Naive B cell (primary cell): ENCODE data around the gene CADM2. TPM values are rescaled to one million over a fixed set of nuclear protein-coding genes. Genes with fewer than 3 reads are reported as not detected.
A peak's percentile ranks its signal among the peaks of the same experiment; 100 is the strongest.

Source experiments
- ATAC-seq, 2 donors: fragments of 150-1000 bp; cut with Tn5 transposase; 2 replicates each; pipeline ENCODE4 v1.10.0; 2021; ENCODE audit warnings: low read depth in 2 of 2, mild to moderate bottlenecking in 2 of 2, moderate library complexity in 2 of 2
- DNase-seq: peaks from one replicate; pipeline ENCODE4 v3.0.0; 2022
- H3K27ac Mint-ChIP-seq, 6 donors: one replicate each; pipeline ENCODE4 v1.8.0; 2020 to 2022; ENCODE audit warnings: mild to moderate bottlenecking in 6 of 6, mixed read lengths in 6 of 6, moderate library complexity in 5 of 6, inconsistent platforms in 2 of 6
- H3K27me3 Mint-ChIP-seq, 3 donors: one replicate each; pipeline ENCODE4 v1.8.0; 2021 to 2022; ENCODE audit warnings: mixed read lengths in 3 of 3, mild to moderate bottlenecking in 1 of 3
- H3K36me3 Mint-ChIP-seq, 2 donors: one replicate each; pipeline ENCODE4 v1.8.0; 2020 to 2022; ENCODE audit warnings: mixed read lengths in 2 of 2, inconsistent platforms in 1 of 2, mild to moderate bottlenecking in 1 of 2
- H3K4me1 Mint-ChIP-seq, 3 donors: one replicate each; pipeline ENCODE4 v1.8.0; 2020 to 2022; ENCODE audit warnings: mixed read lengths in 3 of 3, inconsistent platforms in 1 of 3, mild to moderate bottlenecking in 1 of 3, moderate library complexity in 1 of 3
- H3K4me3 Mint-ChIP-seq, 8 donors: one replicate each; pipeline ENCODE4 v1.8.0; 2020 to 2022; ENCODE audit warnings: mild to moderate bottlenecking in 8 of 8, mixed read lengths in 8 of 8, moderate library complexity in 8 of 8, inconsistent platforms in 2 of 8
- H3K9me3 Mint-ChIP-seq, 7 donors: one replicate each; pipeline ENCODE4 v1.8.0; 2020 to 2022; ENCODE audit warnings: mixed read lengths in 7 of 7, mild to moderate bottlenecking in 5 of 7, inconsistent platforms in 2 of 7, moderate library complexity in 1 of 7
- polyA plus RNA-seq, 6 donors: library from polyadenylated mRNA; unstranded; fragments of 300-500 nt; fragmentation: Illumina TruSeq; gene quantifications; one replicate each; pipeline ENCODE4 v1.2.3, GENCODE V29; 2021; ENCODE audit warnings: low read depth in 6 of 6

CADM2 gene
- polyA plus RNA-seq, 6 donors from 2014 or later: 0.26 to 0.59 TPM; not detected in 4

- Mint-ChIP-seq H3K4me1 (no peaks in the 10 kb centered on the region), H3K27me3 (no peaks in the 10 kb centered on the region), H3K36me3 (no peaks in the 10 kb centered on the region), H3K27ac (no peak overlapping the region), H3K9me3 (peaks cover 0 to 13% (median 5%) of the 10 kb centered on the region in 7 donors), H3K4me3 (no peak overlapping the region)
- no peak for ATAC-seq
- no peak for DNase-seq
Observed at GRCh38 chr3:85796140-85796539, 837.4 kb downstream of the CADM2 start.

- DNase-seq (no peak), ATAC-seq (no peak)
- Mint-ChIP-seq H3K9me3 (peaks cover 0 to 11% (median 5%) of the 10 kb centered on the region in 7 donors), H3K4me3 (no peak overlapping the region), H3K36me3 (no peaks in the 10 kb centered on the region), H3K27ac (peak overlapping the region in 1 of 6 donors; percentile 57), H3K27me3 (no peaks in the 10 kb centered on the region), H3K4me1 (no peaks in the 10 kb centered on the region)
Observed at GRCh38 chr3:85800676-85801075, 841.9 kb downstream of the CADM2 start.

- no peak overlapping the region for H3K27ac Mint-ChIP-seq
- H3K9me3 Mint-ChIP-seq: peaks cover 0 to 11% (median 4%) of the 10 kb centered on the region in 7 donors
- H3K4me1 Mint-ChIP-seq: no peaks in the 10 kb centered on the region
- H3K36me3 Mint-ChIP-seq: no peaks in the 10 kb centered on the region
- no peak for ATAC-seq
- no peak for DNase-seq
- H3K27me3 Mint-ChIP-seq: no peaks in the 10 kb centered on the region
- H3K4me3 Mint-ChIP-seq: no peak overlapping the region
Observed at GRCh38 chr3:85801955-85802354, 843.2 kb downstream of the CADM2 start.

- H3K4me3 Mint-ChIP-seq: no peak overlapping the region
- no peak for ATAC-seq
- no peaks in the 10 kb centered on the region for H3K4me1 Mint-ChIP-seq
- H3K36me3 Mint-ChIP-seq: no peaks in the 10 kb centered on the region
- DNase-seq: no peak
- peaks cover 0 to 5% (median 2%) of the 10 kb centered on the region in 7 donors for H3K9me3 Mint-ChIP-seq
- no peak overlapping the region for H3K27ac Mint-ChIP-seq
- no peaks in the 10 kb centered on the region for H3K27me3 Mint-ChIP-seq
Observed at GRCh38 chr3:85808755-85809154, 850.0 kb downstream of the CADM2 start.

GRCh38 chr3:85821130-85821756 lies 862.5 kb downstream of the CADM2 start:
- Mint-ChIP-seq H3K27ac (no peak overlapping the region), H3K36me3 (no peaks in the 10 kb centered on the region), H3K27me3 (no peaks in the 10 kb centered on the region), H3K4me1 (no peaks in the 10 kb centered on the region), H3K9me3 (peaks cover 0 to 4% (median 0%) of the 10 kb centered on the region in 7 donors), H3K4me3 (no peak overlapping the region)
- ATAC-seq: no peak
- no peak for DNase-seq

GRCh38 chr3:85835857-85836440 lies 877.2 kb downstream of the CADM2 start:
- H3K4me3 Mint-ChIP-seq: no peak overlapping the region
- no peaks in the 10 kb centered on the region for H3K27me3 Mint-ChIP-seq
- no peak for DNase-seq
- no peaks in the 10 kb centered on the region for H3K4me1 Mint-ChIP-seq
- H3K36me3 Mint-ChIP-seq: no peaks in the 10 kb centered on the region
- H3K9me3 Mint-ChIP-seq: peaks cover 0 to 3% (median 0%) of the 10 kb centered on the region in 7 donors
- ATAC-seq: no peak
- no peak overlapping the region for H3K27ac Mint-ChIP-seq

- H3K4me1 Mint-ChIP-seq: no peaks in the 10 kb centered on the region
- H3K9me3 Mint-ChIP-seq: peaks cover 0 to 3% (median 0%) of the 10 kb centered on the region in 7 donors
- ATAC-seq: no peak
- DNase-seq: no peak
- no peak overlapping the region for H3K27ac Mint-ChIP-seq
- no peaks in the 10 kb centered on the region for H3K36me3 Mint-ChIP-seq
- H3K27me3 Mint-ChIP-seq: no peaks in the 10 kb centered on the region
- no peak overlapping the region for H3K4me3 Mint-ChIP-seq
Observed at GRCh38 chr3:85837402-85837801, 878.6 kb downstream of the CADM2 start.

GRCh38 chr3:85838921-85839320 lies 880.1 kb downstream of the CADM2 start:
- no peaks in the 10 kb centered on the region for H3K36me3 Mint-ChIP-seq
- ATAC-seq (no peak), DNase-seq (no peak)
- peaks cover 0 to 3% (median 0%) of the 10 kb centered on the region in 7 donors for H3K9me3 Mint-ChIP-seq
- H3K27me3 Mint-ChIP-seq: no peaks in the 10 kb centered on the region
- H3K27ac Mint-ChIP-seq: no peak overlapping the region
- H3K4me1 Mint-ChIP-seq: no peaks in the 10 kb centered on the region
- H3K4me3 Mint-ChIP-seq: no peak overlapping the region

- no peak for ATAC-seq
- H3K36me3 Mint-ChIP-seq: no peaks in the 10 kb centered on the region
- peak overlapping the region in 1 of 6 donors; percentile 38 for H3K27ac Mint-ChIP-seq
- peaks cover 0 to 3% (median 0%) of the 10 kb centered on the region in 7 donors for H3K9me3 Mint-ChIP-seq
- DNase-seq: no peak
- H3K4me1 Mint-ChIP-seq: no peaks in the 10 kb centered on the region
- H3K27me3 Mint-ChIP-seq: no peaks in the 10 kb centered on the region
- no peak overlapping the region for H3K4me3 Mint-ChIP-seq
Observed at GRCh38 chr3:85842081-85842480, 883.3 kb downstream of the CADM2 start.

GRCh38 chr3:85846940-85847339 lies 888.2 kb downstream of the CADM2 start:
- no peaks in the 10 kb centered on the region for H3K4me1 Mint-ChIP-seq

GRCh38 chr3:85851071-85851470 lies 892.3 kb downstream of the CADM2 start:
- DNase-seq: no peak
- no peak for ATAC-seq
- no peaks in the 10 kb centered on the region for H3K4me1 Mint-ChIP-seq
- no peaks in the 10 kb centered on the region for H3K27me3 Mint-ChIP-seq
- H3K4me3 Mint-ChIP-seq: no peak overlapping the region
- H3K9me3 Mint-ChIP-seq: peaks cover 3 to 9% (median 5%) of the 10 kb centered on the region in 7 donors
- no peaks in the 10 kb centered on the region for H3K36me3 Mint-ChIP-seq
- no peak overlapping the region for H3K27ac Mint-ChIP-seq

More at GRCh38 chr3:85846940-85847339, 888.2 kb downstream of the CADM2 start:
- Mint-ChIP-seq H3K4me3 (no peak overlapping the region), H3K27me3 (no peaks in the 10 kb centered on the region), H3K36me3 (no peaks in the 10 kb centered on the region), H3K27ac (no peak overlapping the region), H3K9me3 (peaks cover 0 to 6% (median 3%) of the 10 kb centered on the region in 7 donors)
- DNase-seq (no peak), ATAC-seq (no peak)

GRCh38 chr3:85853805-85854204 lies 895.0 kb downstream of the CADM2 start:
- H3K36me3 Mint-ChIP-seq: no peaks in the 10 kb centered on the region
- no peak overlapping the region for H3K27ac Mint-ChIP-seq
- no peak overlapping the region for H3K4me3 Mint-ChIP-seq
- no peaks in the 10 kb centered on the region for H3K4me1 Mint-ChIP-seq
- DNase-seq (no peak), ATAC-seq (no peak)
- H3K9me3 Mint-ChIP-seq: peaks cover 3 to 9% (median 5%) of the 10 kb centered on the region in 7 donors
- H3K27me3 Mint-ChIP-seq: no peaks in the 10 kb centered on the region

- Mint-ChIP-seq H3K27ac (no peak overlapping the region), H3K36me3 (no peaks in the 10 kb centered on the region), H3K4me3 (no peak overlapping the region), H3K27me3 (no peaks in the 10 kb centered on the region), H3K9me3 (peaks cover 0 to 13% (median 6%) of the 10 kb centered on the region in 7 donors), H3K4me1 (no peaks in the 10 kb centered on the region)
- ATAC-seq: no peak
- DNase-seq: no peak
Observed at GRCh38 chr3:85862893-85863455, 904.2 kb downstream of the CADM2 start.

GRCh38 chr3:85864896-85865295 lies 906.1 kb downstream of the CADM2 start:
- DNase-seq (no peak), ATAC-seq (no peak)
- Mint-ChIP-seq H3K4me1 (no peaks in the 10 kb centered on the region), H3K27me3 (no peaks in the 10 kb centered on the region), H3K4me3 (no peak overlapping the region), H3K36me3 (no peaks in the 10 kb centered on the region), H3K27ac (no peak overlapping the region), H3K9me3 (peaks cover 0 to 16% (median 6%) of the 10 kb centered on the region in 7 donors)
